IMR-90 (cell line): ENCODE results near the gene KRTAP21-1. TPM values are rescaled to one million over a fixed set of nuclear protein-coding genes. Genes with fewer than 3 reads are reported as not detected.

ENCODE experiments used
- ATAC-seq: fragments of 200-7000 bp; cut with Tn5 transposase; 2 replicates; pipeline ENCODE4 v1.9.1; 2020; ENCODE audit warnings: low read depth, mild to moderate bottlenecking, moderate library complexity
- BruUV-seq: library from RNA; stranded (reverse); fragments of 400-500 nt; replicated peaks from 2 replicates; lab custom pipeline; 2021; lab: Mats Ljungman, UMichigan
- CTCF ChIA-PET: fragments of 300-600 bp; formaldehyde crosslinking; extraction: SDS; loops from one replicate; lab custom pipeline; 2021; ENCODE audit warnings: antibody characterized with exemption; lab: Yijun Ruan, JAX
- POLR2A ChIA-PET: fragments of 300-600 bp; sonication (Branson Sonifier 250); formaldehyde crosslinking; loops from one replicate; lab custom pipeline; 2022; ENCODE audit warnings: antibody characterized with exemption; ENCODE audit not compliant: unreplicated experiment; lab: Charles Lee
- DNase-seq: peaks from one replicate; pipeline ENCODE4 v3.0.0; 2013
- H2AFZ ChIP-seq: replicated peaks from 2 replicates; pipeline ENCODE3; 2013; ENCODE audit warnings: low read length, mild to moderate bottlenecking; ENCODE audit not compliant: poor library complexity
- H2AK5ac ChIP-seq: 2 replicates; pipeline ENCODE4 v1.6.1; 2013; ENCODE audit warnings: low read depth, low read length, inconsistent platforms
- H2AK9ac ChIP-seq: replicated peaks from 2 replicates; pipeline ENCODE3; 2013; ENCODE audit warnings: mild to moderate bottlenecking, low read depth, low read length, moderate library complexity; ENCODE audit not compliant: poor library complexity
- H2BK120ac ChIP-seq: 2 replicates; pipeline ENCODE4 v1.6.1; 2013; ENCODE audit warnings: low read depth, low read length, inconsistent platforms
- H2BK15ac ChIP-seq: 3 replicates; pipeline ENCODE4 v1.6.1; 2013; ENCODE audit warnings: low read depth, low read length, inconsistent platforms
- H2BK20ac ChIP-seq: 2 replicates; pipeline ENCODE4 v1.6.1; 2013; ENCODE audit warnings: low read depth, mild to moderate bottlenecking, inconsistent platforms, low read length, moderate library complexity
- H2BK5ac ChIP-seq: 2 replicates; pipeline ENCODE4 v1.6.1; 2013; ENCODE audit warnings: mild to moderate bottlenecking, low read depth, low read length, inconsistent platforms; ENCODE audit not compliant: poor library complexity, severe bottlenecking
- H3K14ac ChIP-seq: replicated peaks from 2 replicates; pipeline ENCODE4 v1.6.1; 2013; ENCODE audit warnings: low read depth, low read length, inconsistent platforms
- H3K18ac ChIP-seq: 2 replicates; pipeline ENCODE4 v1.6.1; 2013; ENCODE audit warnings: low read depth, low read length, control low read depth
- H3K23ac ChIP-seq: 2 replicates; pipeline ENCODE4 v1.6.1; 2013; ENCODE audit warnings: low read depth, low read length, inconsistent platforms
- H3K27ac ChIP-seq: 2 replicates; pipeline ENCODE4 v1.5.1; 2013; ENCODE audit warnings: mild to moderate bottlenecking, control low read depth, low read length; ENCODE audit not compliant: insufficient read depth
- H3K27me3 ChIP-seq: 2 replicates; pipeline ENCODE4 v1.6.1; 2013; ENCODE audit warnings: low read length; ENCODE audit not compliant: control insufficient read depth, insufficient read depth
- H3K36me3 ChIP-seq: 2 replicates; pipeline ENCODE4 v1.6.1; 2013; ENCODE audit warnings: low read length, mixed read lengths; ENCODE audit not compliant: control insufficient read depth, insufficient read depth
- H3K4ac ChIP-seq: 2 replicates; pipeline ENCODE4 v1.6.1; 2013; ENCODE audit warnings: low read depth, low read length, inconsistent platforms
- H3K4me1 ChIP-seq: 2 replicates; pipeline ENCODE4 v1.6.1; 2013; ENCODE audit warnings: low read length, mixed read lengths; ENCODE audit not compliant: control insufficient read depth, insufficient read depth
- H3K4me2 ChIP-seq: 2 replicates; pipeline ENCODE4 v1.6.1; 2013; ENCODE audit warnings: low read depth, mild to moderate bottlenecking, control low read depth, low read length, moderate library complexity
- H3K4me3 ChIP-seq: 2 replicates; pipeline ENCODE4 v1.5.1; 2013; ENCODE audit warnings: low read depth, mild to moderate bottlenecking, control low read depth, low read length, moderate library complexity; ENCODE audit not compliant: insufficient read depth
- H3K56ac ChIP-seq: 2 replicates; pipeline ENCODE4 v1.6.1; 2013; ENCODE audit warnings: low read length, inconsistent platforms; ENCODE audit not compliant: insufficient read depth; ENCODE audit errors: extremely low read depth
- H3K79me1 ChIP-seq, 2 experiments: 2 replicates each; pipeline ENCODE4 v1.6.1; 2013; ENCODE audit warnings: low read length in 2 of 2, inconsistent platforms in 1 of 2, low read depth in 1 of 2
- H3K9ac ChIP-seq: 2 replicates; pipeline ENCODE4 v1.6.1; 2013; ENCODE audit warnings: low read depth, low read length, control low read depth
- H3K9me1 ChIP-seq: 2 replicates; pipeline ENCODE4 v1.6.1; 2013; ENCODE audit warnings: low read length, inconsistent platforms; ENCODE audit not compliant: insufficient read depth
- H3K9me3 ChIP-seq: 2 replicates; pipeline ENCODE4 v1.6.1; 2013; ENCODE audit warnings: low read length; ENCODE audit not compliant: control insufficient read depth, insufficient read depth
- H4K20me1 ChIP-seq: 2 replicates; pipeline ENCODE4 v1.6.1; 2013; ENCODE audit warnings: low read length, inconsistent platforms; ENCODE audit not compliant: insufficient read depth
- H4K5ac ChIP-seq: 2 replicates; pipeline ENCODE4 v1.6.1; 2013; ENCODE audit warnings: mild to moderate bottlenecking, low read depth, low read length, control low read depth
- H4K8ac ChIP-seq, 2 experiments: 2 replicates each; pipeline ENCODE4 v1.6.1; 2013; ENCODE audit warnings: low read depth in 2 of 2, low read length in 2 of 2, control low read depth in 1 of 2, inconsistent platforms in 1 of 2
- H4K91ac ChIP-seq: 2 replicates; pipeline ENCODE4 v1.6.1; 2013; ENCODE audit warnings: low read depth, low read length, inconsistent platforms; ENCODE audit not compliant: insufficient read depth
- CHD1 ChIP-seq: IDR thresholded peaks from 2 replicates; pipeline ENCODE4 v1.6.1; 2012; ENCODE audit warnings: low read depth, low read length, improper control_type of control experiment
- MAFK ChIP-seq: IDR thresholded peaks from 2 replicates; pipeline ENCODE4 v1.6.1; 2012; ENCODE audit warnings: low read depth, low read length, improper control_type of control experiment
- WGBS, 2 experiments: methylation state at CpG; one replicate each; pipeline versions ENCODE4 v1.1.5 to v1.1.7; 2013; ENCODE audit warnings: missing lambda C conversion rate in 2 of 2; ENCODE audit not compliant: insufficient read length in 1 of 2; ENCODE audit errors: extremely low coverage in 2 of 2; 5-methylcytosine and 5-hydroxymethylcytosine counted together
- dilution Hi-C: fragments of 300-500 bp; cut with HindIII; formaldehyde crosslinking; loops from one replicate; pipeline ENCODE4 v1.14.3; 2018; ENCODE audit warnings: low sequenced_read_pairs; ENCODE audit not compliant: unreplicated experiment
- in situ Hi-C: fragments of 300-500 bp; cut with MboI; formaldehyde crosslinking; loops from 3 replicates; pipeline ENCODE4 v1.14.3; 2019; ENCODE audit warnings: low sequenced_read_pairs, inconsistent platforms, mixed read lengths
- intact Hi-C: fragments of 100-400 bp; cut with micrococcal nuclease; formaldehyde crosslinking; loops from 2 replicates; pipeline ENCODE4 v1.10.0; 2022
- polyA plus RNA-seq, 3 experiments: library from polyadenylated mRNA; depleted of rRNA; stranded (reverse); fragments of >200 nt; gene quantifications; 2 replicates each; pipeline ENCODE4 v1.2.3, GENCODE V29; 2012; ENCODE audit warnings: low replicate concordance in 1 of 3
- total RNA-seq: library from RNA; depleted of rRNA; stranded (reverse); fragments of >200 nt; gene quantifications from 2 replicates; pipeline ENCODE4 v1.2.3, GENCODE V29; 2012

The KRTAP21-1 gene
- total and polyA plus RNA-seq, 2 of the 4 experiments (the other 2 are of a cell fraction), result not detected

DNA sequence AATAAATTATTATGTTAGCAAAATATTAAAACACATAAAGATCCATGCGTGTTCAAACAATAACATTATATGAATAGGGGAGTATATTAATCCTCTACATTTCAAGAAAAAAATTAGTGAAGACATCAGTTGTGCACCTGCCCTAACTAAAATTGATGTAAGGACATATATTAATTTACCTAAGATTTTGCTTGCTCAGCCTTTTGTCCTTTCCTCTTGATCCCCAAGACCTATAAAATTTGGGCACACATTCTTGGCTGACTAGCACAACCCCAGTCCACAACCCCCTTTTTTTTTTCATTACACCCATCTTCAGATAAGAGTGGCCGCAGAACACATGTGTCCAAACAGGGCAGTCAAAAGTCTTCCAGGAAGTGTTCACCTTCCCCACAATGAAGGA is 14.8 kb downstream of the KRTAP21-1 start:
- Histone ChIP-seq H2AFZ (no peak overlapping the region), H2BK15ac (no peak overlapping the region), H3K4ac (no peak overlapping the region), H3K9ac (no peak overlapping the region), H4K91ac (no peak overlapping the region), H3K56ac (no peak overlapping the region), H2BK5ac (no peak overlapping the region), H4K5ac (no peak overlapping the region), H3K4me1 (no peaks in the 10 kb centered on the region), H3K27ac (no peak overlapping the region), H3K27me3 (no peaks in the 10 kb centered on the region), H3K23ac (no peak overlapping the region), H3K36me3 (no peaks in the 10 kb centered on the region), H2BK20ac (no peak overlapping the region), H3K4me3 (no peak overlapping the region), H3K9me3 (peaks cover 6% of the 10 kb centered on the region; the same call in 1 of the 2 replicates), H2AK5ac (no peak overlapping the region), H3K4me2 (no peak overlapping the region), H2BK120ac (no peak overlapping the region), H4K8ac (no peak overlapping the region), H3K14ac (no peak overlapping the region), H3K9me1 (no peaks in the 10 kb centered on the region), H2AK9ac (no peak overlapping the region), H4K20me1 (no peaks in the 10 kb centered on the region), H3K79me1 (no peaks in the 10 kb centered on the region), H3K18ac (no peak overlapping the region)
- intact Hi-C loops, result no loop called here
- WGBS, 2 experiments, result no CpG with 5 or more reads among the region's 2 CpGs
- ATAC-seq (no peak), DNase-seq (no peak)
- TF ChIP-seq CHD1 (no peak), MAFK (0 out of 2 replicates have a peak, but pooled peaks have one; percentile 47)
- in situ Hi-C loops, result no loop called here
- CTCF ChIA-PET, result no interaction called here
- dilution Hi-C loops, result no loop called here
- POLR2A ChIA-PET, result no interaction called here
- BruUV-seq, result no TSS peak
